GM19463 (cell line): ENCODE results near the gene MAP3K5.
"Not testable (repeated sequence)": the region's sequence is repeated elsewhere in the genome, so short reads cannot be mapped to it uniquely, and the experiment has no call there.

Experiments
- ATAC-seq: cut with Tn5 transposase; IDR thresholded peaks from one replicate; pipeline ENCODE4 v1.9.1; 2021; ENCODE audit warnings: mild to moderate bottlenecking, moderate library complexity; ENCODE audit not compliant: unreplicated experiment

MAP3K5 gene

DNA sequence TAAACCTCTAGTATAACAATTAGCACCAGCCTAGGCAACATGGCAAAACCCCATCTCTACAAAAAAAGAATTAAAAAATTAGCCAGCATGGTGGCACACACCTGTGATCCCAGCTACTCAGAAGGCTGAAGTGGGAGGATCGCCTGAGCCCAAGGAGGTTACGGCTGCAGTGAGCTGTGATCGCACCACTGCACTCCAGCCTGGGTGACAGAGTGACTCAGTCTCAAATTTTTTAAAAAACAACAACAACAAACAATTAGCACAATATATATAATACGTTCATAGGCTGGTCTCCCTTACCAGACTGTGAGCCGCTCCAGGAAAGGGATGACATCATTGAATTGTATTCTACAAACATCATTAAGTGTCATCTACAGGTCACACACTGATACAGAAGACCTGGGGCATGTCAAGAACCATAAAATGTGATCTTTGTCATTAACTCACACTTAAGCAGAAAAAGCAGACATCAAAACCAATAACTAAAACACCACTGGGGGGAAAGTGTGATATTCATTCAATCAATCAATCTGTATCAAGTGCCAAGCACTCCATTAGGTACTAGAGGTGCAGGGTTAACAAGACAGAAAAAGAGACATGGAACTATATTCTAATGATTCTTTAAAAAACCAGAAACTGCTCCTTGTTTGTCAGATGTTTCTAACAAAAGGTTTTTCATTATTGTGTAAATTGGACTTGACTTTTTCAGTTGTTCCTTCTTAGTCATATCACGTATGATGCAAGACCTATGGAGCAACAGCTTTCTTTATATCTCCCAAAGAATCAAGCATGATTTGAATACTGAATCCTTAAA, 17.8 kb downstream of the MAP3K5 start:
- no peak for ATAC-seq

DNA sequence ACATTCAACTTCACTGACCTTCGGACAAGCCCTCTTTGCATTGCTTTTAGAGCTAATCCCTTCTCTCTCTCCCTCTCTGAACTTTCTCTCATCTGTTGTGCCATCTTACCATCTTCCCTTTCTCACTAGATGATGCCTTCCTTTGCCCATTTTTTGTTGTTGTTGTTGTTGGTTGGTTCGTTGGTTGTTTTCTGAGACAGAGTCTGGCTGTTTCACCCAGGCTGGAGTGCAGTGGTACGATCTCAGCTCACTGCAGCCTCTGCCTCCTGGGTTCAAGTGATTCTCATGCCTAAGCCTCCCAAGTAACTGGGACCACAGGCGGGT, 18.8 kb downstream of the MAP3K5 start:
- ATAC-seq = no peak

DNA sequence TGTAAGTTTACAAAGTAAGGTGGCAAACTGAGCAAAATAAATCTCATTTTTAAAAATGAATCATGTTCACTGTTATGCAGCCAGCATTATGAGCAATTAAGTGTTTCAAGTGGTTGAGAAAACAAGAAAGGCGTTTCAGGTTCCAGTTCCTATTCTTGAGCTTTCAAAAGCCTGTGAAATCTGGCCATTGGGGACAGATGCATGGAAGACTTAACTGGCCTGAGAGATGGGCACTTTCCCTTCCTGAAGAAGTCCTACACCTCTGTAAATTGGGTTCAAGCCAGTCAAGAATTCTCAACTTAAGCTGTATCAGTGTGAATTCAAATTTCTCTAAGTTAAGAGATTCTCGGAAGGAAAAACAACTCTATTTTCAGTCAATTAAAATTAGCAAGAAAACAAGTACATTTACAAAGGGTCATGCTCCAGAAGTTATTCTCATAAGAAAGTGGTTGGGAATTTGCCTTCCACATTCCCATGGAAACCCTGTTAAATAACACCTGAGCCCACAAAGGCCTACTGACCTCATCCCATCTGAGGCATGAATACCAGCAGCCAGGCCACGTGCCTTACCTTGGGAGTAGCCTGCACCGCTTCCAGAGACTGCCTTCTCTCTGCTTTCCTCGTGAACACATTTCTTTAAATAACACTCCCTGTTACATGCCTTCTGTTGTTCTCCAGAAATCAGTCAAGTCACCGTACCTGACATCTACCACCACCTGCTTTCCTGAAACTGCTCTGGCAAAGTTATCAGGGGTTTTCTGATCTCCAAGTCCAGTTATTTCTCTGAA, 19.4 kb downstream of the MAP3K5 start:
- peak; percentile 74 for ATAC-seq

DNA sequence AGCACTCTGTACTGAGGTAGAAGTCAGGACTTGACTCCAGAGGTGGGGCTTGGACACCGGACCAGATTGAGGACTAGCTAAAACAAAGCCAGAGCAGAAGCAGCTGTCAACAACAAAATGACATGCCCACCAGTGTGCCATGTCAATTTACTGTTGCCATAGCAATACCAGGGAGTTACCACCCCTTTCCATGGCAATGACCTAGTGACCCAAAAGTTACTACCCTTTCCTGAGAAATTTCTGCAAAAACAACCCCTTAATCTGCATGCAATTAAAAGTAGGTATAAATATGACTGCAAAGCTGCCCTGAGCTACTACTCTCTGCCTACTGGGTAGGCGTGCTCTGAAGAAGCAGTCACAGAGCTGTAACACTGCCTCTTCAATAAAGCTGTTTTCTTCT, 21.0 kb downstream of the MAP3K5 start:
- no peak for ATAC-seq

DNA sequence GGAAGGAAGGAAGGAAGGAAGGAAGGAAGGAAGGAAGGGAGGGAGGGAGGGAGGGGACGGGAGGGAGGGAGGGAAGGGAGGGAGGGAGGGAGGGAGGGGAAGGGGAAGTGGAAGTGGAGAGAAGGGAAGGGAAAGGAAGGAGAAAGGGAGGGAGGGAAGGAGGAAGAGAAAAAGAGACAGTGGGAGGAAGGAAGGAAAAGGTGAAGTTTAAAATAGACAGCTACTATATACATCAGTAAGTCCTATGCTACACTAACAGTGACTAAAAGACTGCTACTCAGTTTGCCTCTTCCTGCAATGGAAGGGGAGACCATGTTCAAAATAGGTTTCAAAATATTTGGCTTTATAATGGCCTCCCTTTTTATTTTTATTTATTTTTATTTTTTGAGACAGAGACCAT, 22.5 kb downstream of the MAP3K5 start:
- ATAC-seq = no peak

DNA sequence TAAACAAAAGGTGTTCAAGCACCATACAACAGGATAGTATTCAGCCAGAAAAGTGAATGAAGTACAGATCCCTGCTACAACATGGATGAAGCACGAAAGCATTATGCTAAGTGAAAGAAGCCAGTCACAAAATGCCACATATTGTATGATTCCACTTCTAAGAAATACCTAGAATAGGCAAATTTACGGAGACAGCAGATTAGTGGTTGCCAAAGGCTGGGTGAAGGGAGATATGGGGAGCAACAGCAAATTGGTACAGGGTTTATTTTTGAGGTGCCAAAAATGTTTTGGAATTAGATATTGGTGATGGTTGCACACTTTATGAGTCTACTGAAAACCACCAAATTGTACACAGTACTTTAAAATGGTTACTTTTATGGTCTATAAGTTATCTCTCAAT, 23.2 kb downstream of the MAP3K5 start:
- no peak for ATAC-seq

DNA sequence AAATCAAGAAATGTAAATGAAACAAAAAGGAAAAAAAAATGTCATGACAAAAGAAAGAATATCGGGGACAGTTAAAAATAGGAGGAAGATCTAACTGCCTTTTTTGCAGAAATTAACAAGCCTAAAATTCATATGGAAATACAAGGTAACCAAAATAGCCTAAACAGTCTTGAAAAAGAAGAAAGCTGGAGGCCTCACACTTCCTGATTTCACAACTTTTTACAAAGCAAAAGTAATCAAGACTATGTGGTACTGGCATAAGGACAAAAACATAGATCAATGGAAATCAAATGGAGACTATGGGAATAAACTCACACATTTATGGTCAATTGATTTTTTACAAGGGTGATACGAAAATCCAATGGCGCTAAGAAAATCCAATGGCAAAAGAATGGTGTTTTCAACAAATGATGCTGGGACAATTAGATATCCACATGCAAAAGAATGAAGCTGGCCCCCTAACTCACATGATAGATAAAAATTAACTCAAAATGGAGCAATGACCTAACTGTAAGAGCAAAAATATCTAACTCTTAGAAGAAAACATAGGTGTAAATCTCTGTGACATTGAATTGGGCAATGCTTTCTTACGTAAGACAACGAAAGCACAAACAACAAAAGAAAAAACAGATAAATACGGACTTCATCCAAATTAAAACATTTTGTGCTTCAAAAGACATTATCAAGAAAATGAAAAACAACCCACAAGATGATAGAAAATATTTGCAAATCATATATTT, 24.5 kb downstream of the MAP3K5 start:
- ATAC-seq = no peak

DNA sequence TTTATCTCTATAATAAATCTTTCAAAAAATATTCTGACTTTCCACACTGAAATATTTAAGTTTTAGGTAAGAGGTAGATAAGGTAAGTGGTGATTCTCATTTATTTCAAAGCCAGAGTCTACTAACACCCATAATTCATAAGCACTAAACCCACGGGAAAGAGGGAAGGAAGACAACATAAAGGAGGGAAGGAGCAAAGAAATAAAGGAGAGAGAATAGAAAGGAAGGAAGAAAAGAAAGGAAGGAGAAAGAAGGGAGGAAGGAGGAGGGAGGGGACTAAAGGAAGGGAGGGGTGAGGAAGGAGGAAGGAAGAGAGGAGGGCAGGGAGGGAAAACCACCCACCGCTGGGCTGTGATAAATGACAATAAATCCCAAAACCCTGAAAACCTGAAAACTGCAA, 25.2 kb downstream of the MAP3K5 start:
- ATAC-seq = no peak

DNA sequence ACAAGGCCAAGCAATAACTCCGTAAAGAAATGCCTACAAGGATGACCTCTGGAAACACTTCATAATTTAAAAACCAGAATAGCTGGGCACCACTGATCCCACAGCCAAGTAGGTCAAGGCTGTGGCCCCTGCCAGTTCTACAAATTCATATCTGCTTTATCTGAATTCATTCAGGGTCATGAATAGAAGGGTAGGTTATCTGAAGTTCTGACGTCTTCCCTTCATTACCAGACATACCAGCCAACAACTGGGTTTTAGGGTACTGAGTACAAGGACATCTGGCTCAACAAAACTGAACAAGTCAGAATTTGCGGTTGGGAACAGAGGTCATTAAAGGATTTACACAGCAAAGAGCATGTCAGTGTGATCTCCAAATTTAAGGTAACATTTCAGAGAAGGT, 26.0 kb downstream of the MAP3K5 start:
- no peak for ATAC-seq

DNA sequence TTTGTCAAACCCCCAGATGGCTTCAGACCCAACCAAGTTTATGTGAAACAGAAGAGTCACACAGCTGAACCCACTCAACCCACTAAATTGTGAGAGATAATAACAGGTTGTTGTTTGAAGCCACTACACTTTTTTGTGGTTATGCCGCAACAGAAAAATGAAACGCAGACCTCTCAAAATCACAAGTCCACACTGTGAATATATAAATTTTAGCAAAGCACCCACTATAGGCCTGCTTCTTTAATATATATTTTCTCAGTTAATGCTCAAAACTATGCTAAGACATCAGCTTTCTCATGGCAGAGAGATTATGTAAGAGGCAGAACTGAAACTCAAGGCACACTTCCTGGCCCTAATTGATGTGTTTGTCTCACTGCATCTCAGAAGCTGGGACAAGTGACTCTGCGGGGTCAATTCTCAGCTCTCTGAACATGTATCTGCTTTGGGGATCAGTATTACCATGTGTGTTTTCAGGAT, 27.7 kb downstream of the MAP3K5 start:
- peak; percentile 37 for ATAC-seq

DNA sequence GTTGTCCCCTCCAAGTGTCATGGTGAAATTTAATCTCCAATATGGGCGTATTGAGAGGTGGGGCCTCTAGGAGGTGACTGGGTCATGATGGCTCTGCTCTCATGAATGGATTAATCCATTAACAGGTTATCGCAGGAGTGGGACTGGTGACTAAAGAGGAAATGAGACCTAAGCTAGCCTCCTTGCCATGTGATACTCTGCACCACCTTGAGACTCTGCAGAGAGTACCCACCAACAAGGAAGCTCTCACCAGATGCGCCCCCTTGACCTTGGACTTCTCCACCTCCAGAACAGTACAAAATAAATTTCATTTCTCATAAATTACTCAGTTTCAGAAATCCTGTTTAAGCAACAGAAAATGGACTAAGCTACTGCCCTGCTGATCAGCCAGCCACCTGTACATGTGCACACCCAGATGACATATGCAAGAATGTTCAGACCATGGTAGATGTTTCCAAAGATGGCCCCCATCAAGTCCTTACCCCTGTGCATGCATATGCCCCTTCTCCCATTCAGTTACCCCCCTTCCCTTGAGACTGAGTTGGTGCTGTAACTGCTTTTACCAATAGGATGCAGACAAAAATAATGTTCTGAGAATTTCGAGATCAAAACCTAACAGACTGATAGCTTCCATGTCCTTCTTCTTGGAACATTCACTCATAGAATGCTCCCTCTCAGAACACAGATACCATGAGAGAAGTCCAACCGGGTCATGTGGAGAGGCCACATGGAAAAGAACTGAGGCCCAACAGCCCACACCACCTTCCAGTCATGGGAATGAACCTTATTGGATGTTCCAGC, 28.4 kb downstream of the MAP3K5 start:
- ATAC-seq = peak; percentile 53

DNA sequence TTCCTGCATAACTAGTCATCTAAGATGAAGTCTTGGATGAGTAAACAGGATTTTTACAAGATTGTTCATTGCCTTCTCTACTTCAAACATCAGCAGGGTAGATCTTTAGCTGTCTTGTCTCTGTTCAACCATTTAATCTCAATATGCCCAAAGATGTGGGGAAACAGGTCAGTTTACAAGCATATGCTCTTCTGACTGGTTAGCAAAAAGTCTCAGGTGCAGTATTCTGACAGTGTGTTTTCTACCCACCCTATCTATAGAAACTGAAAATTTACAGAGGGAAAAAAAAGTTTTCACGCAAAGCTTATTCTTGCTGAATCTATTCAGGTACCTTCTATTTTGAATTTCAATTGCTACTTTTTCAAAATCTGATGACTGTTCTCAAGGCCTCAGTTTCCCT, 29.0 kb downstream of the MAP3K5 start:
- no peak for ATAC-seq

DNA sequence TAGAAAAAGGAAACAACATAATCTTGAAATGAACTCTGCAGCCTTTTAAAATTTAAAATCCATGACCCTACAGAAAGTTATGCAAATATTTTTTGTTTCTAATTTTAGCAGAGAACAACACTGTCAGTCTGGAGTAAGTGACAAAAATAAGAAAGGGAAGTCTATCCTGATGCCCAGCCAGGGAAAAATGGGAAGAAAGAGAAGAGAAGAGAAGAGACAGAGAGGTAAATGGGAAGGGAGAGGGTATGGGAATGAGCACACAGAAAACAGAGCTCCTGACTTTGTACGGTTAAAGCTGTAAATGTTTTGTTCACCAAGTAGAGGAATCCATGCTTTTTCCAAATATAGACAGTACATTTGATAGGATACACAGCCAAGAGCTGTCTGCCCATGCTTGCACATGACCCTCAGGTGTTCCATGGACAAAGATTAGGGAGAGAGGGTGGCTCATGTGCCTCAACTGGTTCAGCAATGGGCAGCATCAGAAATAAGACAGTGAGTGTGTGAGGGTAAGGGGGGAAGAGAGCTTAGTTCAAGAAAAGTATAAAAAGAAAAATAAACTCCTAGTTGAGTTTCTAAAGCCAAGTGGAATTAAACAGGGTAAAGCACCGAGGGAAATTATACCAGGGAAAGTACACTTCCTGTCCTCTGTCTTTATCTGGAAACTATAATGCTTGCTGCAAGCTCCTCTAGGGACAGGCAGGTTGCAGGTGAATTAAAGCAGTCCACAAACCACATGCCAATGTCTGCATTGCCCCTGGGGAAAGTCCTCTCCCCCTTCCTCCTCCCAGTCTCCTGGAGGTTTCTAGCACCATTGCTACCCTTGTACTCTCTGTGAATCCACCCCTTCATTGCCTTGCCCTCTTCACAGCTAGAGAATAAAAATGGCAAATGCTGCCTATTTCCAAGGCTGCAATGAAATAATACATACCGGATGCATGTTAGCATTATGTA, 30.0 kb downstream of the MAP3K5 start:
- no peak for ATAC-seq

DNA sequence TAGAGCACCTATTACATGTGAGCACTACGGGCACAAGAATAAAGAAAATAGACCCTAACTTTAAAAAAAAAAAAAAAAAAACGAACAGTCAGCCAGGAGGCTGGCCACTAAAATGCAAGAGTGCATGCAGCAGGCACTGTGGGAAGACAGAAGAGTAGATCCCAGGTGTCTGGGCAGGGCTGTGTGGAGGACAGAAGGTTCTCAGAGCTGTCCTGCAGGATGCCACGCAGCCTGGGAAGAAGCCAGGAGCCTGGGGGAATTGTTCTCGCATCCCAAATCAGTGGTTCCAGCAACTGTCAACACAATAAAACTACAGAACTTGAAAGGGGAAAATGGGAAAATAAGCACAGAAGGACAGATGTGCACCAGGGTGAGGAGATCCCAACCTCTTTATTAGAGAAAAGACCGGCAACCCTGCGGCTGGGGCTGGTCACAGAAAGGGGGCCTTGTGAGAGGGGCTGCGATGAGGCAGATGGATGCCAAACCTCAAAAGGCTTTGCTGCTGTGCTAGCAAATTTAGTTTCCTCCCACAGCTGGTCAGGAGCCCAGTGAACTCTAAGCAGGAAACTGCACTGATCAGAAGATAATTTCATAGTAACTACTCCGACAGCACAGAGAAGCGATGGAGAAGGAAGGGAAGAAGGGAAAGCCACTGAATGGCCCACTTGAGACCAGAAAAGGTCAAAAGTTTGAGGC, 30.9 kb downstream of the MAP3K5 start:
- ATAC-seq = peak; percentile 22

DNA sequence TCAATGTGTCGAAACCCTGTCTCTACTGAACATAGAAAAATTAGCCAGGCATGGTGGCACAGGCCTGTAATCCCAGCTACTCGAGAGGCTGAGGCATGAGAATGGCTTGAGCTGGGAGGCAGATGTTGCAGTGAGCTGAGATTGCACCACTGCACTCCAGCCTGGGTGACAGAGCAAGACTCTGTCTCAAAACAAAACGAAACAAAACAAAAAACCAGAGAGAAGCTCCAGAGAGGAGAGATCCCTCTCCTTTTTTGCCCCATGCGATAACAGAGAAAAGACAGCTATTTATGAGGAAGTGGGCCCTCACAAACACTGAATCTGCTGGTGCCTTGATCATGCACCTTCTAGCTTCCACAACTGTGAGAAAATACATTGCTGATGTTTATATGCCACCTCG, 31.5 kb downstream of the MAP3K5 start:
- not testable (repeated sequence) for ATAC-seq

DNA sequence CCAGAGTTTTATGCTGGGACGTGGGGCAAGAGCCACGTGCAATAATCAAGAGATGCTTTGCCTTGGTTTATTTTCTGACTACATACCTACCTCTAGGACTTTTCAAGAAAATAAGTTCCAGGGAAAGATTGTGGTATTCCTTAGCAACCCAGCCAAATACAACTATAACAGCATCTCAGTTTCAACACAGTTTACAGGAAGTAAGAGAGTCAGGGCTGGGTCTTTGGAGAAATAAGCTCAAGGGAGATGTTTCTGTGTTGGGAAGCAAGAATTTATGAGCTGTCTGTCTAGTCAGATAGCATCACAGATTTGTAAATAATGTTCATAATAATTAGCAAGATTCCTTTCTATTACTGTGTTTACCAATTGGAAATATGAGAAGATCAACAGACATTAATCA, 35.1 kb downstream of the MAP3K5 start:
- no peak for ATAC-seq

DNA sequence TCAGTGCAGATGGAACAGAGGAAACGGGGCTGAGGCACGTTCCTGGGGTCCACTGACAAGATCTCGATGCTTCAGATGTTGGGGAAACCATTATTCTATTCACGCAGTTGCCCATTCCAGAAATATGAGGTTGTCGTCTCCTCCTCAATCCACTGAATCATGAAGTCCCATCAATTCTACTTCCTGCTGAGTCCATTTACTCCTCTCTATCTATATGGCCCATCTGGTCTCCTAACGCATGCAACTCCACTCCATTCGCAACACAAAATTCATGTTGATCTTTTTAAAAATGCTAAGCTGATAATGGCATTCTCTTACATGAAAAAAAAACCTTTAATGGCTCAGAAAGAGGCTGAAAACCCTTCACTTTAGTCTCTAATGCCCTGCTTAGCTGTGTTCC, 37.5 kb downstream of the MAP3K5 start:
- no peak for ATAC-seq

DNA sequence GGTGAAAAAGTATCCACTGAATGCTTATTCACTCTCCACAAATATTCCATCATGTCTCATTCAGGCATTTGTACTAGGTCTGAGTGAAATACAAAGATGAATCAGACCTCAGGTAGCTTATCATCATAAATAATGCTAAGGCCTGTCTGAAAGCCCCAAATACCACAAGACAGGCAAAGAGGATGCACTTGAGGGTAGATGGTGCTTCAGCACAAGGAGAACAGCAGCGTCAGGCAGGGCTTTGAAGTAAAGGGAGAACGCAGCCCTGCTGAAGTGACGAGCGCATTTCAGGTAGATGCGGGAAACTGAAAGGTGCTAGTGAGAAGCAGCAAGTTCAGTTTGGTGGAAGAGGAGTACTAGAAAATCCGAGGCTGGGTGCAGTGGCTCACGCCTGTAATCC, 38.7 kb downstream of the MAP3K5 start:
- ATAC-seq = no peak

DNA sequence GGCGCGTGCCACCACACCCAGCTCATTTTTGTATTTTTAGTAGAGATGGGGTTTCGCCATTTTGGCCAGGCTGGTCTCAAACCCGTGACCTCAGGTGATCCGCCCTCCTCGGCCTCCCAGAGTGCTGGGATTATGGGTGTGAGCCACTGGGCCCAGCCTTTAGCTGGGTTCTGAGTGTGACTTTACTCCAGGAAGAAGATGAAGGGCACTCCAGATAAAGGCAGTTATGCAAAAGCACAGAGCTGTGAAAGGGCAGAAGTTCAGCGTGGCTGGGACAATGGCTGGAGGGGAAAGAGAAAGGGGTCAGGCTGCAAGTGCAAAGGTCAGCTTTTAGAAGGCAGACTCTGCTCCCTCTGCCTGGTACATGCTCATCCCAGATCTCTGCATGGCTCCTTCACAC, 39.7 kb downstream of the MAP3K5 start:
- peak; percentile 34 for ATAC-seq
